HepG2 (cell line): ENCODE data around the gene SUDS3. TPM values are rescaled to one million over a fixed set of nuclear protein-coding genes. Genes with fewer than 3 reads are reported as not detected.
A peak's percentile ranks its signal among the peaks of the same experiment; 100 is the strongest.

Experiments used
- AGO2 ChIP-seq: fragments of 200-400 bp; formaldehyde crosslinking; optimal IDR thresholded peaks from 2 replicates; pipeline ENCODE3; 2017; ENCODE audit warnings: mild to moderate bottlenecking, low read depth, low read length, moderate library complexity
- AKAP8 ChIP-seq: sonication (generic); formaldehyde crosslinking; IDR thresholded peaks from 2 replicates; pipeline ENCODE4 v1.5.1; 2020; ENCODE audit warnings: mild to moderate bottlenecking, missing genetic modification reagents
- ARHGAP35 ChIP-seq: sonication (generic); formaldehyde crosslinking; IDR thresholded peaks from 2 replicates; pipeline ENCODE4 v1.9.0; 2022; ENCODE audit warnings: mild to moderate bottlenecking, inconsistent platforms, moderate library complexity, missing genetic modification reagents, borderline replicate concordance
- CAMTA2 ChIP-seq: sonication (generic); formaldehyde crosslinking; IDR thresholded peaks from 2 replicates; pipeline ENCODE4 v1.4.0; 2020; ENCODE audit warnings: mild to moderate bottlenecking, missing genetic modification reagents, borderline replicate concordance
- FOXO1 ChIP-seq: sonication (generic); formaldehyde crosslinking; IDR thresholded peaks from 2 replicates; pipeline ENCODE4 v1.4.0; 2020; ENCODE audit warnings: missing genetic modification reagents
- HOXA3 ChIP-seq: sonication (generic); formaldehyde crosslinking; IDR thresholded peaks from 2 replicates; pipeline ENCODE4 v1.5.0; 2020; ENCODE audit warnings: missing genetic modification reagents
- KAT8 ChIP-seq: IDR thresholded peaks from 2 replicates; pipeline ENCODE4 v1.6.1; 2016; ENCODE audit warnings: missing genetic modification reagents, missing compliant biosample characterization
- KMT2A ChIP-seq: sonication (generic); formaldehyde crosslinking; IDR thresholded peaks from 2 replicates; pipeline ENCODE4 v1.4.0; 2020; ENCODE audit warnings: missing genetic modification reagents
- MED1 ChIP-seq: sonication (generic); formaldehyde crosslinking; IDR thresholded peaks from 2 replicates; pipeline ENCODE4 v1.4.0; 2020; ENCODE audit warnings: missing genetic modification reagents
- MED8 ChIP-seq: sonication (generic); formaldehyde crosslinking; IDR thresholded peaks from 2 replicates; pipeline ENCODE4 v1.8.1; 2023; ENCODE audit warnings: mild to moderate bottlenecking, missing genetic modification reagents; ENCODE audit not compliant: insufficient replicate concordance
- RFXANK ChIP-seq: IDR thresholded peaks from 2 replicates; pipeline ENCODE4 v1.6.1; 2016
- SPEN ChIP-seq: sonication (generic); formaldehyde crosslinking; IDR thresholded peaks from 2 replicates; pipeline ENCODE4 v1.5.1; 2020; ENCODE audit warnings: low read depth, mild to moderate bottlenecking, missing genetic modification reagents
- ZFP36 ChIP-seq: fragments of 150-350 bp; IDR thresholded peaks from 2 replicates; pipeline ENCODE4 v1.6.1; 2018; ENCODE audit warnings: borderline replicate concordance, low read length, low read depth; ENCODE audit not compliant: partially characterized antibody
- ZNF451 ChIP-seq: sonication (generic); formaldehyde crosslinking; IDR thresholded peaks from 2 replicates; pipeline ENCODE4 v1.5.0; 2020; ENCODE audit warnings: mild to moderate bottlenecking, missing genetic modification reagents
- ZNF687 ChIP-seq: sonication (generic); formaldehyde crosslinking; IDR thresholded peaks from 2 replicates; pipeline ENCODE4 v1.5.1; 2020; ENCODE audit warnings: mild to moderate bottlenecking, missing genetic modification reagents, moderate library complexity
- ZNF749 ChIP-seq: sonication (generic); formaldehyde crosslinking; IDR thresholded peaks from 2 replicates; pipeline ENCODE4 v1.8.0; 2022; ENCODE audit warnings: mild to moderate bottlenecking, missing genetic modification reagents, moderate library complexity, borderline replicate concordance
- ZNF790 ChIP-seq: sonication (generic); formaldehyde crosslinking; IDR thresholded peaks from 2 replicates; pipeline ENCODE4 v1.8.0; 2022; ENCODE audit warnings: missing genetic modification reagents, mild to moderate bottlenecking, borderline replicate concordance
- ZNF841 ChIP-seq: sonication (generic); formaldehyde crosslinking; IDR thresholded peaks from 2 replicates; pipeline ENCODE4 v1.8.1; 2023; ENCODE audit warnings: missing genetic modification reagents, borderline replicate concordance
- polyA plus RNA-seq, 8 experiments: library from polyadenylated mRNA; depleted of rRNA in 3 of 8; stranded (reverse) in 7 of 8; unstranded in 1 of 8; fragments of >200 nt; fragmentation: Illumina TruSeq in 4 of 8; extraction: Trizol in 4 of 8; gene quantifications; 2 replicates each; pipeline versions ENCODE4 v1.2.1 to v1.2.3, GENCODE V29; 2011 to 2016; ENCODE audit warnings: low read depth in 4 of 8, missing spikeins in 1 of 8, mixed read lengths in 1 of 8; ENCODE audit not compliant: insufficient read depth in 1 of 8
- total RNA-seq, 5 experiments: library from RNA; depleted of rRNA; stranded (reverse); fragments of >200 nt; fragmentation: Illumina TruSeq; extraction: Trizol; gene quantifications; 2 replicates each; pipeline ENCODE4 v1.2.3, GENCODE V29; 2016; ENCODE audit warnings: low read depth in 1 of 5
- TF ChIP-seq, protein P1 (sequence below): sonication (generic); IDR thresholded peaks from 2 replicates; pipeline ENCODE4 v1.6.1; 2016; ENCODE audit warnings: low read depth, borderline replicate concordance
- TF ChIP-seq, protein P2 (sequence below): sonication (generic); formaldehyde crosslinking; IDR thresholded peaks from 2 replicates; pipeline ENCODE4 v1.4.0; 2020; ENCODE audit warnings: missing genetic modification reagents
- TF ChIP-seq, protein P3 (sequence below): sonication (generic); formaldehyde crosslinking; IDR thresholded peaks from 2 replicates; pipeline ENCODE4 v1.8.0; 2022; ENCODE audit warnings: missing genetic modification reagents, mild to moderate bottlenecking, inconsistent platforms, borderline replicate concordance

SUDS3 gene
- total and polyA plus RNA-seq, 2 of the 13 experiments (the other 11 are each of a cell fraction or from before 2014, with no cell fraction given) = 20.2 to 33.1 TPM

GRCh38 chr12:118372541-118373495 is 3.5 kb upstream of the SUDS3 start, which contains the start of gene TAOK3 (continued):
- no peak for TF ChIP-seq ZFP36
- TF ChIP-seq AGO2 = peak; percentile 60
- peak; percentile 42; the same call in 1 of the 2 replicates for TF ChIP-seq HOXA3 (CRISPR knock-in tag)
- TF ChIP-seq, protein P1, sequence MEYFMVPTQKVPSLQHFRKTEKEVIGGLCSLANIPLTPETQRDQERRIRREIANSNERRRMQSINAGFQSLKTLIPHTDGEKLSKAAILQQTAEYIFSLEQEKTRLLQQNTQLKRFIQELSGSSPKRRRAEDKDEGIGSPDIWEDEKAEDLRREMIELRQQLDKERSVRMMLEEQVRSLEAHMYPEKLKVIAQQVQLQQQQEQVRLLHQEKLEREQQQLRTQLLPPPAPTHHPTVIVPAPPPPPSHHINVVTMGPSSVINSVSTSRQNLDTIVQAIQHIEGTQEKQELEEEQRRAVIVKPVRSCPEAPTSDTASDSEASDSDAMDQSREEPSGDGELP = no peak; the same call in 1 of the 2 replicates
- TF ChIP-seq SPEN = peak; percentile 62; the same call in 1 of the 2 replicates
- peak; percentile 77; the same call in 1 of the 2 replicates for TF ChIP-seq KMT2A
- peak; percentile 72; the same call in 1 of the 2 replicates for TF ChIP-seq ZNF749 (CRISPR knock-in tag)
- no peak for TF ChIP-seq RFXANK (CRISPR knock-in tag)
- TF ChIP-seq, protein P2, sequence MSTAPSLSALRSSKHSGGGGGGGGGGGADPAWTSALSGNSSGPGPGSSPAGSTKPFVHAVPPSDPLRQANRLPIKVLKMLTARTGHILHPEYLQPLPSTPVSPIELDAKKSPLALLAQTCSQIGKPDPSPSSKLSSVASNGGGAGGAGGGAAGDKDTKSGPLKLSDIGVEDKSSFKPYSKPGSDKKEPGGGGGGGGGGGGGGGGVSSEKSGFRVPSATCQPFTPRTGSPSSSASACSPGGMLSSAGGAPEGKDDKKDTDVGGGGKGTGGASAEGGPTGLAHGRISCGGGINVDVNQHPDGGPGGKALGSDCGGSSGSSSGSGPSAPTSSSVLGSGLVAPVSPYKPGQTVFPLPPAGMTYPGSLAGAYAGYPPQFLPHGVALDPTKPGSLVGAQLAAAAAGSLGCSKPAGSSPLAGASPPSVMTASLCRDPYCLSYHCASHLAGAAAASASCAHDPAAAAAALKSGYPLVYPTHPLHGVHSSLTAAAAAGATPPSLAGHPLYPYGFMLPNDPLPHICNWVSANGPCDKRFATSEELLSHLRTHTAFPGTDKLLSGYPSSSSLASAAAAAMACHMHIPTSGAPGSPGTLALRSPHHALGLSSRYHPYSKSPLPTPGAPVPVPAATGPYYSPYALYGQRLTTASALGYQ (CRISPR knock-in tag) = peak; percentile 69; the same call in 1 of the 2 replicates
- no peak for TF ChIP-seq ARHGAP35 (CRISPR knock-in tag)
- TF ChIP-seq AKAP8 = no peak
- no peak for TF ChIP-seq ZNF451
- TF ChIP-seq ZNF687 (CRISPR knock-in tag) = peak; percentile 68
- TF ChIP-seq MED1 = peak; percentile 74
- no peak for TF ChIP-seq CAMTA2 (CRISPR knock-in tag)
- no peak for TF ChIP-seq ZNF790 (CRISPR knock-in tag)
- no peak for TF ChIP-seq ZNF841 (CRISPR knock-in tag)
- peak; percentile 91 for TF ChIP-seq KAT8 (CRISPR knock-in tag)
- TF ChIP-seq MED8 (CRISPR knock-in tag) = no peak
- TF ChIP-seq, protein P3, sequence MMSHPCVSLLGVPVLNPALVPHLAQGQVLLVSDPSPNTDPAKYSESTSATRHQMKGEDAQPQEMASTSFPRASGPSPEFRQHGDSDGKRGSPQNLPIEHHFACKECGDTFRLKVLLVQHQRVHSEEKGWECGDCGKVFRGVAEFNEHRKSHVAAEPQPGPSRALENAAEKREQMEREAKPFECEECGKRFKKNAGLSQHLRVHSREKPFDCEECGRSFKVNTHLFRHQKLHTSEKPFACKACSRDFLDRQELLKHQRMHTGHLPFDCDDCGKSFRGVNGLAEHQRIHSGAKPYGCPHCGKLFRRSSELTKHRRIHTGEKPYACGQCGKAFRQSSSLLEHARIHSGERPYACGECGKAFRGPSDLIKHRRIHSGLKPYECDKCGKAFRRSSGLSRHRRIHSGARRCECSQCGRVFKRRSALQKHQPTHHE (CRISPR knock-in tag) = no peak
- peak; percentile 44 for TF ChIP-seq FOXO1 (CRISPR knock-in tag)
